HCT116 (cell line): ENCODE measurements around the gene UNC5C.

Experiments used
- CEBPB ChIP-seq: IDR thresholded peaks from 2 replicates; pipeline ENCODE4 v1.6.1; 2012; ENCODE audit warnings: low read depth
- EZH2 ChIP-seq: fragments of 200-600 bp; sonication (generic); IDR thresholded peaks from 2 replicates; pipeline ENCODE4 v1.6.1; 2017; ENCODE audit warnings: antibody characterized with exemption, mixed run types
- POLR2A ChIP-seq: IDR thresholded peaks from 2 replicates; pipeline ENCODE4 v1.7.0; 2011; ENCODE audit warnings: borderline replicate concordance; ENCODE audit not compliant: insufficient read depth, insufficient read length; ENCODE audit errors: extremely low read depth
- POLR2AphosphoS5 ChIP-seq: IDR thresholded peaks from 2 replicates; pipeline ENCODE4 v1.6.1; 2011; ENCODE audit warnings: mild to moderate bottlenecking, low read depth, low read length, moderate library complexity
- SRF ChIP-seq: IDR thresholded peaks from 2 replicates; pipeline ENCODE4 v1.6.1; 2012; ENCODE audit warnings: low read depth
- YY1 ChIP-seq: IDR thresholded peaks from 2 replicates; pipeline ENCODE4 v1.6.1; 2011; ENCODE audit warnings: low read length, low read depth, moderate library complexity, mild to moderate bottlenecking; ENCODE audit not compliant: insufficient replicate concordance; ENCODE audit errors: extremely low read depth
- TF ChIP-seq, protein P1 (sequence below), 3 experiments: fragments of 200-600 bp in 1 of 3; sonication (generic) in 1 of 3; IDR thresholded peaks in 2 of 3; conservative IDR thresholded peaks in 1 of 3; 2 replicates each; pipeline ENCODE4 v1.5.1; 2012 to 2017; ENCODE audit warnings: low read depth in 2 of 3, low read length in 2 of 3, antibody characterized with exemption in 1 of 3, borderline replicate concordance in 1 of 3, control low read depth in 1 of 3, mild to moderate bottlenecking in 1 of 3, mixed read lengths in 1 of 3, mixed run types in 1 of 3, moderate library complexity in 1 of 3; ENCODE audit not compliant: insufficient read depth in 1 of 3
- TF ChIP-seq, protein P2 (sequence below): IDR thresholded peaks from 2 replicates; pipeline ENCODE4 v1.6.1; 2012
- TF ChIP-seq, protein P3 (sequence below): IDR thresholded peaks from 2 replicates; pipeline ENCODE4 v1.6.1; 2012

DNA sequence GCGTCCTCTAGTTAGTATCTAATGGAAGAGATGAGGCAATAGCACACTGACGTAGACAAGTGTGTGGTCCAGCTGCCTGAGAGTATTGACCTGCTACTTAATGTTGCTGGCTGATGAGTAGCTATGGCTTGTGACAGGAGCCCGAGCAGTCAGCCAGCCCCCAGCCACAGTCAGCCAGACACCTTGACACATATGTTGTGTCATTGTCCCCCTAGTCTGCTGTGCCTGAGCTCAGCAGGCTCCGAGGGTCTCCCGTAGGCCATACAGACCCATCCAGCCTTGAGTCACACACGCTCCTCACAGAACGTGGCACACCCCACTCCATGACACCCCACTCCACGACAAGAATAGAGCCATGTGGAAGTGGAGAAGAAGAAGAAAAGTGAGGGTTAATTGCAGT lies 362.1 kb downstream of the UNC5C start:
- TF ChIP-seq POLR2A (no peak), POLR2AphosphoS5 (no peak), EZH2 (no peak), SRF (no peak), CEBPB (no peak), YY1 (no peak)
- TF ChIP-seq, protein P1, sequence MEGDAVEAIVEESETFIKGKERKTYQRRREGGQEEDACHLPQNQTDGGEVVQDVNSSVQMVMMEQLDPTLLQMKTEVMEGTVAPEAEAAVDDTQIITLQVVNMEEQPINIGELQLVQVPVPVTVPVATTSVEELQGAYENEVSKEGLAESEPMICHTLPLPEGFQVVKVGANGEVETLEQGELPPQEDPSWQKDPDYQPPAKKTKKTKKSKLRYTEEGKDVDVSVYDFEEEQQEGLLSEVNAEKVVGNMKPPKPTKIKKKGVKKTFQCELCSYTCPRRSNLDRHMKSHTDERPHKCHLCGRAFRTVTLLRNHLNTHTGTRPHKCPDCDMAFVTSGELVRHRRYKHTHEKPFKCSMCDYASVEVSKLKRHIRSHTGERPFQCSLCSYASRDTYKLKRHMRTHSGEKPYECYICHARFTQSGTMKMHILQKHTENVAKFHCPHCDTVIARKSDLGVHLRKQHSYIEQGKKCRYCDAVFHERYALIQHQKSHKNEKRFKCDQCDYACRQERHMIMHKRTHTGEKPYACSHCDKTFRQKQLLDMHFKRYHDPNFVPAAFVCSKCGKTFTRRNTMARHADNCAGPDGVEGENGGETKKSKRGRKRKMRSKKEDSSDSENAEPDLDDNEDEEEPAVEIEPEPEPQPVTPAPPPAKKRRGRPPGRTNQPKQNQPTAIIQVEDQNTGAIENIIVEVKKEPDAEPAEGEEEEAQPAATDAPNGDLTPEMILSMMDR (IDR thresholded peaks at IDR 0.05 in 2 of 3, conservative IDR thresholded peaks at IDR 0.05 in 1 of 3; ENCODE audit: borderline replicate concordance in 1 of 3, insufficient read depth in 1 of 3, low read depth in 2 of 3, low read length in 2 of 3), result no peak
- TF ChIP-seq, protein P2, sequence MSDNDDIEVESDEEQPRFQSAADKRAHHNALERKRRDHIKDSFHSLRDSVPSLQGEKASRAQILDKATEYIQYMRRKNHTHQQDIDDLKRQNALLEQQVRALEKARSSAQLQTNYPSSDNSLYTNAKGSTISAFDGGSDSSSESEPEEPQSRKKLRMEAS, result no peak
- TF ChIP-seq, protein P3, sequence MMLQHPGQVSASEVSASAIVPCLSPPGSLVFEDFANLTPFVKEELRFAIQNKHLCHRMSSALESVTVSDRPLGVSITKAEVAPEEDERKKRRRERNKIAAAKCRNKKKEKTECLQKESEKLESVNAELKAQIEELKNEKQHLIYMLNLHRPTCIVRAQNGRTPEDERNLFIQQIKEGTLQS, result no peak
